Loucy (cell line): ENCODE results near the gene TRIM31.
A peak's percentile ranks its signal among the peaks of the same experiment; 100 is the strongest.

Experiments
- H2AFZ ChIP-seq: fragments of 200-600 bp; sonication (generic); 2 replicates; pipeline ENCODE4 v1.6.0; 2016; ENCODE audit warnings: antibody characterized with exemption, mild to moderate bottlenecking, low read length, moderate library complexity
- H3F3A ChIP-seq: fragments of 200-600 bp; 2 replicates; pipeline ENCODE4 v1.6.0; 2016; ENCODE audit warnings: antibody characterized with exemption, low read depth, mild to moderate bottlenecking
- H3K27me3 ChIP-seq: fragments of 200-600 bp; sonication (generic); 2 replicates; pipeline ENCODE4 v1.6.1; 2014; ENCODE audit warnings: low read length, mild to moderate bottlenecking; ENCODE audit not compliant: insufficient read depth, poor library complexity, severe bottlenecking
- H3K36me3 ChIP-seq: fragments of 200-600 bp; sonication (generic); 2 replicates; pipeline ENCODE4 v1.6.1; 2016; ENCODE audit warnings: low read length; ENCODE audit not compliant: insufficient read depth
- H3K4me1 ChIP-seq: fragments of 200-600 bp; sonication (generic); 2 replicates; pipeline ENCODE4 v1.5.1; 2014; ENCODE audit warnings: low read length, mild to moderate bottlenecking; ENCODE audit not compliant: insufficient read depth, poor library complexity, severe bottlenecking
- H3K4me2 ChIP-seq: fragments of 200-600 bp; sonication (generic); 2 replicates; pipeline ENCODE4 v1.6.0; 2014; ENCODE audit warnings: antibody characterized with exemption, low read length, low read depth, mild to moderate bottlenecking; ENCODE audit not compliant: poor library complexity, severe bottlenecking
- H3K4me3 ChIP-seq: fragments of 200-600 bp; sonication (generic); 2 replicates; pipeline ENCODE4 v1.5.1; 2014; ENCODE audit warnings: low read length, mild to moderate bottlenecking, mixed read lengths; ENCODE audit not compliant: poor library complexity, severe bottlenecking
- H3K79me2 ChIP-seq: fragments of 200-600 bp; sonication (generic); 2 replicates; pipeline ENCODE4 v1.6.1; 2014; ENCODE audit warnings: low read length; ENCODE audit not compliant: insufficient read depth
- H3K9ac ChIP-seq: fragments of 200-600 bp; sonication (generic); 2 replicates; pipeline ENCODE4 v1.6.0; 2014; ENCODE audit warnings: mild to moderate bottlenecking, low read depth, low read length, moderate library complexity; ENCODE audit not compliant: poor library complexity, severe bottlenecking
- H3K9me2 ChIP-seq: fragments of 200-600 bp; sonication (generic); replicated peaks from 2 replicates; pipeline ENCODE4 v1.6.1; 2016; ENCODE audit warnings: low read depth, low read length, mixed read lengths
- H3K9me3 ChIP-seq: fragments of 200-600 bp; sonication (generic); 2 replicates; pipeline ENCODE4 v1.6.1; 2014; ENCODE audit warnings: mild to moderate bottlenecking, antibody characterized with exemption, low read length, low read depth; ENCODE audit not compliant: insufficient read depth
- H4K20me1 ChIP-seq: fragments of 200-600 bp; sonication (generic); 2 replicates; pipeline ENCODE4 v1.6.0; 2014; ENCODE audit warnings: antibody characterized with exemption, low read length, mild to moderate bottlenecking; ENCODE audit not compliant: insufficient read depth, poor library complexity, severe bottlenecking
- CTCF ChIP-seq: fragments of 200-600 bp; sonication (generic); conservative IDR thresholded peaks from 2 replicates; pipeline ENCODE4 v1.5.1; 2014; ENCODE audit warnings: mild to moderate bottlenecking, antibody characterized with exemption, low read length
- EZH2phosphoT487 ChIP-seq: fragments of 200-600 bp; IDR thresholded peaks from 2 replicates; pipeline ENCODE4 v1.6.1; 2018; ENCODE audit warnings: antibody characterized with exemption, mild to moderate bottlenecking, moderate library complexity, borderline replicate concordance

Gene TRIM31

GRCh38 chr6:30147096-30147495 lies 34.2 kb upstream of the TRIM31 start:
- Histone ChIP-seq H3K79me2 (no peaks in the 10 kb centered on the region), H3K27me3 (no peaks in the 10 kb centered on the region), H3F3A (no peaks in the 10 kb centered on the region; the same call in 1 of the 2 replicates), H3K9ac (no peak overlapping the region), H3K9me3 (no peaks in the 10 kb centered on the region), H4K20me1 (no peaks in the 10 kb centered on the region), H3K36me3 (no peaks in the 10 kb centered on the region), H3K9me2 (no peaks in the 10 kb centered on the region), H3K4me2 (no peak overlapping the region), H3K4me1 (peaks cover 40% of the 10 kb centered on the region), H3K4me3 (no peak overlapping the region), H2AFZ (no peak overlapping the region; the same call in 1 of the 2 replicates)
- no peak for TF ChIP-seq CTCF
- TF ChIP-seq EZH2phosphoT487, result no peak

- Histone ChIP-seq H3K4me2 (no peak overlapping the region), H3K4me1 (peaks cover 34% of the 10 kb centered on the region)
These were observed 32.9 kb upstream of the TRIM31 start for GRCh38 chr6:30145818-30146217.

GRCh38 chr6:30144811-30145210 lies 31.9 kb upstream of the TRIM31 start:
- Histone ChIP-seq H3K79me2 (no peaks in the 10 kb centered on the region), H3K4me2 (no peak overlapping the region), H3K9me3 (no peaks in the 10 kb centered on the region), H3K9me2 (no peaks in the 10 kb centered on the region), H3K27me3 (no peaks in the 10 kb centered on the region), H3K36me3 (no peaks in the 10 kb centered on the region), H3F3A (no peaks in the 10 kb centered on the region; the same call in 1 of the 2 replicates), H2AFZ (0 out of 2 replicates have a peak overlapping the region, but pooled peaks have one; percentile 78), H3K4me1 (peaks cover 25% of the 10 kb centered on the region), H3K4me3 (no peak overlapping the region), H4K20me1 (no peaks in the 10 kb centered on the region), H3K9ac (no peak overlapping the region)
- TF ChIP-seq EZH2phosphoT487 (no peak), CTCF (no peak)

More at GRCh38 chr6:30145818-30146217, 32.9 kb upstream of the TRIM31 start:
- no peaks in the 10 kb centered on the region for H3K36me3 ChIP-seq
- H4K20me1 ChIP-seq, result no peaks in the 10 kb centered on the region
- no peaks in the 10 kb centered on the region for H3K79me2 ChIP-seq
- no peaks in the 10 kb centered on the region; the same call in 1 of the 2 replicates for H3F3A ChIP-seq
- no peak overlapping the region for H2AFZ ChIP-seq
- no peak overlapping the region for H3K9ac ChIP-seq
- H3K27me3 ChIP-seq, result no peaks in the 10 kb centered on the region
- H3K4me3 ChIP-seq, result no peak overlapping the region
- TF ChIP-seq EZH2phosphoT487, result no peak
- TF ChIP-seq CTCF, result no peak
- H3K9me2 ChIP-seq, result no peaks in the 10 kb centered on the region
- H3K9me3 ChIP-seq, result no peaks in the 10 kb centered on the region
